A549 treated with RU486 at 1 μM for 4 hours (cell line): ENCODE results near the gene ARPC5. TPM values are rescaled to one million over a fixed set of nuclear protein-coding genes. Genes with fewer than 3 reads are reported as not detected.

Source experiments
- total RNA-seq: library from RNA; stranded (reverse); fragments of 200-300 nt; extraction: Qiagen RNA extraction; gene quantifications from 5 replicates; pipeline ENCODE4 v1.2.3, GENCODE V29; 2022; ENCODE audit warnings: low read depth

The ARPC5 gene
- total RNA-seq: 107 to 197 TPM (median 172 TPM) in 5 replicates

DNA sequence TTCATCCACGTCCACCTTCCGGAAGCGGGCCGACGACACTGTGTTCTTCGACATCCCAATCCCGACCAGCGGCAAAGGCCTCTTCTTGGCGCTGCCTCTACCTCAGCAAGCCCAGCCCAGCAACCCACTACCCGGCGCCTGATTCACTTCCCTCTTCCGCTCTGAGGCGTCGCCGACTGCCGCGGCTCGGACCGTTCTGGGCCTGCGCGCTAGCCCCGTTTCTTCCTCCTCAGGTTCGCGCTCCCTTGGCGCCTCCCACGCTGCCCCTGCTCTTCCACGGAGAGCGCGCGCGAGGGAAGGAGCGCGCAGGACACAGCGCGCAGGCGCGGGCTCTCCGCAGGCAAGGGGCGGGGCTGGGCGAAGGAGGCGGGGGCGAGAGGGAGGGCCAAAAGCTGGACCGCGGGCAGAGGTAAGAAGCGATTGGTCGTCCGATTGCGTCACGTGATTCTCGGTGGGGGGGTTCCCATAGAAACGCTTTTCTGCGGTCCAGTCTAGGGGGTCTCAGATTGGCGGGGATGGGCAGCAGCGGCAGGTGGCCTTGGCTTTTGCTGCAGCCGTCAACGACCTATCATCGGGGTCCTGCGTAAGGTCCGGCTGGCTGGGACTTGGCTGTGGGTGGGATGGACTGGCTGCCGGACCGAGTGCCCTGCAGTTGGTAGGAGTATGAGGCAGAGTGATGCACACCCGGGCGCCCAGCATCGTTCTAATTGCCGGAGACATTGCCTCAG is at the start of gene ARPC5:
Gene ARPC5 (minus strand): TSS at position 178 of the 728 bp plus-strand sequence. CDS start 124 bp downstream, at position 54.

DNA sequence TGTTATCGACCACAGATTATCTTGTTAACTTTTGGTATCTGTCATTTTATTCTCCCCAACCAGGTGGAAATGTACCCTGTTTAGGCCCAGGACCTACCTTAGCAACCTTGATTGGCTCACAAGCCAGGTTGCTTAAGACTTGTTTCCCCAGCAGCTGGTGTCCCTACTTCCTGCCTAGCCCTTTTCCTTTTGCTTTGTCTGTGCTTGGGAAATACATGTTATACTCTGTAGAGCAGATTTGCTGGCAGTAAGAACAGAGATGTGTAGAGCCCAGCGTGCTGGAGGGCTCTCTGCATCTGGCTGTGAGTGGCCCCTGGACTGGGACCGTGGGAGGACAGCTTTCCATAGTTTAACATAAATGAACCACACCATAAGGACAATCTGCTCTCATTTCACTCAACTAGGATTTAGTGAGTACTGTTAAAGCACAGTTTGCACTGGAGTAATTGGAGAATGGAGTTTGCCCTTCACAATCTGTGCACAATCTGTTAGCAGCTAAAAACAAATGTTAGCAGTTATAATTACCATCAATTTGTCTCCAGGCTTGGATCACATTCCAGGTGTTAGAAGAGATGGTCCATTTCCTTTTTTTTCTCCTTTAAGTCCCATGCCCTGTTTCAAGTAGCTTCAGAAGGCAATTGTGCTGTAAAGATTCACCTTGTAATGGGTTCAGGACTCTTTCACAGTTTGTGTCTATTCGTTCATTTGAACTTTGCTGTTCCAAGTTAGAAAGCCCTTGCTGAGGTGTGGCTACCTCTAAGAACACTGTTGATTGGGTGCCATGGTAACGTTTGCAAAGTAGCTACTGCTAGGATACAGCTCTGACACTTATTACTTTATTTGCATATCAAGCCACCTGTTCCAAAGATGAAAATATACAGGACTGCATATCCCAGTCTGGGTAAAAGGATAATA is 17.2 kb upstream of the ARPC5 start, which contains the start of gene APOBEC4:
Gene APOBEC4 (minus strand): TSS at position 770 of the 915 bp plus-strand sequence. CDS start 4,535 bp downstream, outside the sequence.

GRCh38 chr1:183590244-183591191 is 45.1 kb downstream of the ARPC5 start, which contains the start of gene NCF2:
Gene NCF2, minus strand, starts transcription at chr1:183590459. Its CDS starts 130 bp downstream, at chr1:183590329.

Other genes starting within 250 kb of the ARPC5 start
- gene NMNAT2, start 217.4 kb downstream of the ARPC5 start, total RNA-seq: 0.54 to 1.0 TPM (median 0.71 TPM) in 5 replicates
- 33.1 to 42.8 TPM (median 42.1 TPM) in 5 replicates for gene SMG7, start 163.3 kb downstream of the ARPC5 start, total RNA-seq
- gene NCF2, start 45.3 kb downstream of the ARPC5 start, total RNA-seq: 2.3 to 3.4 TPM (median 2.8 TPM) in 5 replicates
- gene APOBEC4, start 17.5 kb upstream of the ARPC5 start, total RNA-seq: not detected in 5 replicates
- 0.83 to 1.2 TPM (median 0.87 TPM) in 5 replicates for gene RGL1, start 169.3 kb upstream of the ARPC5 start, total RNA-seq